Nephron progenitor cell (in vitro differentiated cells): ENCODE results near the gene OVOL2.
A peak's percentile ranks its signal among the peaks of the same experiment; 100 is the strongest.
"Not testable (repeated sequence)": the region's sequence is repeated elsewhere in the genome, so short reads cannot be mapped to it uniquely, and the experiment has no call there.

Experiments used
- DNase-seq: peaks from one replicate; pipeline ENCODE4 v3.0.0; 2021
- H3K27ac Mint-ChIP-seq: 2 replicates; pipeline ENCODE4 v1.8.0; 2021; ENCODE audit warnings: mild to moderate bottlenecking, moderate library complexity, mixed read lengths
- H3K27me3 Mint-ChIP-seq: 2 replicates; pipeline ENCODE4 v1.8.0; 2021; ENCODE audit warnings: mild to moderate bottlenecking, low read depth, mixed read lengths; ENCODE audit not compliant: poor library complexity
- H3K36me3 Mint-ChIP-seq: 2 replicates; pipeline ENCODE4 v1.8.0; 2021; ENCODE audit warnings: low read depth, mixed read lengths
- H3K4me1 Mint-ChIP-seq: 2 replicates; pipeline ENCODE4 v1.8.0; 2021; ENCODE audit warnings: mixed read lengths
- H3K4me3 Mint-ChIP-seq: 2 replicates; pipeline ENCODE4 v1.8.0; 2021; ENCODE audit warnings: mild to moderate bottlenecking, moderate library complexity, mixed read lengths
- H3K9me3 Mint-ChIP-seq: 2 replicates; pipeline ENCODE4 v1.8.0; 2021; ENCODE audit warnings: mild to moderate bottlenecking, moderate library complexity, mixed read lengths
- CTCF ChIP-seq: fragments of 200-600 bp; sonication (generic); IDR thresholded peaks from 2 replicates; pipeline ENCODE4 v1.5.0; 2021; ENCODE audit warnings: antibody characterized with exemption

OVOL2 gene

GRCh38 chr20:18057101-18057993, at the start of gene OVOL2:
Gene OVOL2, minus strand, starts transcription at chr20:18057916. Its CDS starts 282 bp downstream, at chr20:18057634.
- no peaks in the 10 kb centered on the region for H3K36me3 Mint-ChIP-seq
- TF ChIP-seq CTCF, result no peak
- H3K4me1 Mint-ChIP-seq, result peaks cover 15% of the 10 kb centered on the region
- H3K27me3 Mint-ChIP-seq, result peaks cover 97% of the 10 kb centered on the region
- H3K4me3 Mint-ChIP-seq, result peak within 1 kb of the TSS; percentile 69
- DNase-seq, result peak; percentile 42
- no peak within 1 kb of the TSS for H3K27ac Mint-ChIP-seq
- H3K9me3 Mint-ChIP-seq, result no peaks in the 10 kb centered on the region

GRCh38 chr20:18103497-18103896, 45.8 kb upstream of the OVOL2 start:
- H3K27me3 Mint-ChIP-seq, result peaks cover 11% of the 10 kb centered on the region
- H3K4me3 Mint-ChIP-seq, result no peak overlapping the region
- H3K27ac Mint-ChIP-seq, result no peak overlapping the region

GRCh38 chr20:18101125-18101810, 43.6 kb upstream of the OVOL2 start:
- Mint-ChIP-seq H3K4me3 (no peak overlapping the region), H3K36me3 (no peaks in the 10 kb centered on the region), H3K4me1 (peaks cover 11% of the 10 kb centered on the region), H3K9me3 (no peaks in the 10 kb centered on the region), H3K27ac (peak overlapping the region; percentile 43), H3K27me3 (peaks cover 5% of the 10 kb centered on the region)
- TF ChIP-seq CTCF, result no peak
- DNase-seq, result no peak

More at GRCh38 chr20:18103497-18103896, 45.8 kb upstream of the OVOL2 start:
- Mint-ChIP-seq H3K4me1 (peaks cover 11% of the 10 kb centered on the region), H3K36me3 (no peaks in the 10 kb centered on the region), H3K9me3 (no peaks in the 10 kb centered on the region)
- DNase-seq, result no peak
- TF ChIP-seq CTCF, result no peak

- H3K27me3 Mint-ChIP-seq, H3K36me3 Mint-ChIP-seq, H3K9me3 Mint-ChIP-seq, DNase-seq, H3K4me3 Mint-ChIP-seq, H3K27ac Mint-ChIP-seq: not testable (repeated sequence)
- peaks cover 11% of the 10 kb centered on the region for H3K4me1 Mint-ChIP-seq
Measured at GRCh38 chr20:18100569-18100968, 42.9 kb upstream of the OVOL2 start.

GRCh38 chr20:18094191-18094590, 36.5 kb upstream of the OVOL2 start:
- Mint-ChIP-seq H3K36me3 (no peaks in the 10 kb centered on the region), H3K9me3 (no peaks in the 10 kb centered on the region), H3K4me3 (no peak overlapping the region), H3K27me3 (peaks cover 9% of the 10 kb centered on the region), H3K4me1 (no peaks in the 10 kb centered on the region), H3K27ac (no peak overlapping the region)
- no peak for TF ChIP-seq CTCF
- no peak for DNase-seq

- H3K27me3 Mint-ChIP-seq, result peaks cover 9% of the 10 kb centered on the region
- no peaks in the 10 kb centered on the region for H3K36me3 Mint-ChIP-seq
- H3K9me3 Mint-ChIP-seq, result no peaks in the 10 kb centered on the region
- no peak for TF ChIP-seq CTCF
- H3K4me3 Mint-ChIP-seq, result no peak overlapping the region
- no peaks in the 10 kb centered on the region for H3K4me1 Mint-ChIP-seq
- no peak for DNase-seq
- no peak overlapping the region for H3K27ac Mint-ChIP-seq
Measured at GRCh38 chr20:18093388-18093787, 35.7 kb upstream of the OVOL2 start.
